Mammary epithelial cell (primary cell): ENCODE measurements around the gene XPC.

ENCODE experiments used
- EZH2 ChIP-seq: IDR thresholded peaks from 2 replicates; pipeline ENCODE4 v1.6.1; 2012; ENCODE audit warnings: low read length, inconsistent platforms, borderline replicate concordance
- TF ChIP-seq, protein P1 (sequence below), 2 donors: IDR thresholded peaks in 1 of 2; conservative IDR thresholded peaks in 1 of 2; 2 replicates each; pipeline ENCODE4 v1.5.1; 2011 to 2012; ENCODE audit warnings: inconsistent platforms in 2 of 2, low read length in 2 of 2, mild to moderate bottlenecking in 2 of 2, control low read depth in 1 of 2, low read depth in 1 of 2; ENCODE audit not compliant: insufficient read depth in 1 of 2; ENCODE audit errors: extremely low read depth in 1 of 2

DNA sequence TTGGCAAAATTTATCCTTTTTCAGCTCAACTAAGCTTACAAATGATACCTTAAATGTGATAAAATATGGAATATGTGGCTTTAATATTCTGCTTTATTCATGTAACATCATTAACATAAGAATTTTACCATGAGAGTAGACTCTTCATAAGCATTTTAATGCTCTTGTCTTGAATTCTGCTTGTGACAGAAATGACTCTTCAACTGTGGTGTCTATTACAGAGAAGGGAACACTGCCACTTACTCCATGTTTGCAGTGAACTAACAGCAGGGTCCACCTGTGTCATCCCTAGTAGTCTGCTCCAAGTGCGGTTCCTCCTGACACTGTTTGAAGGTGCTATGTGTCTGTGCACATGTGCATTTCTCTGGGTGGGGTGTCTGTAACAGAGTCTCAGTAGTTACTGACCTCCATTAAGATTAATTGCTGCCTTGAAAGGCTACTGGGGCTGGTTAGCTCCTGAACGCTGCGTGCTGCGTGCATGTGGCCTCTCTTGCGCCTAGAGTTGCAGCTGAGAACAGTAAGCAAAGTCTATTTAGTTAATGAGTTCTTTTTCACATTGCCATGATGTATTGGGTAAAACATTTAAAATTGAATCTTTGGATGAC, 8.6 kb upstream of the XPC start:
- TF ChIP-seq, protein P1, sequence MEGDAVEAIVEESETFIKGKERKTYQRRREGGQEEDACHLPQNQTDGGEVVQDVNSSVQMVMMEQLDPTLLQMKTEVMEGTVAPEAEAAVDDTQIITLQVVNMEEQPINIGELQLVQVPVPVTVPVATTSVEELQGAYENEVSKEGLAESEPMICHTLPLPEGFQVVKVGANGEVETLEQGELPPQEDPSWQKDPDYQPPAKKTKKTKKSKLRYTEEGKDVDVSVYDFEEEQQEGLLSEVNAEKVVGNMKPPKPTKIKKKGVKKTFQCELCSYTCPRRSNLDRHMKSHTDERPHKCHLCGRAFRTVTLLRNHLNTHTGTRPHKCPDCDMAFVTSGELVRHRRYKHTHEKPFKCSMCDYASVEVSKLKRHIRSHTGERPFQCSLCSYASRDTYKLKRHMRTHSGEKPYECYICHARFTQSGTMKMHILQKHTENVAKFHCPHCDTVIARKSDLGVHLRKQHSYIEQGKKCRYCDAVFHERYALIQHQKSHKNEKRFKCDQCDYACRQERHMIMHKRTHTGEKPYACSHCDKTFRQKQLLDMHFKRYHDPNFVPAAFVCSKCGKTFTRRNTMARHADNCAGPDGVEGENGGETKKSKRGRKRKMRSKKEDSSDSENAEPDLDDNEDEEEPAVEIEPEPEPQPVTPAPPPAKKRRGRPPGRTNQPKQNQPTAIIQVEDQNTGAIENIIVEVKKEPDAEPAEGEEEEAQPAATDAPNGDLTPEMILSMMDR (conservative IDR thresholded peaks at IDR 0.05 in 1 of 2, IDR thresholded peaks at IDR 0.05 in 1 of 2; ENCODE audit: extremely low read depth in 1 of 2, insufficient read depth in 1 of 2, low read depth in 1 of 2, low read length in 2 of 2), result no peak
- TF ChIP-seq EZH2, result no peak
